HUES48 (cell line): Measurements from ENCODE around the gene NUDT17.
A peak's percentile ranks its signal among the peaks of the same experiment; 100 is the strongest.

Source experiments
- H3K27ac ChIP-seq: one replicate; pipeline ENCODE4 v1.7.0; 2013; ENCODE audit warnings: low read depth, low read length, inconsistent platforms
- H3K27me3 ChIP-seq: 2 replicates; pipeline ENCODE4 v1.6.1; 2013; ENCODE audit warnings: mild to moderate bottlenecking, low read length; ENCODE audit not compliant: control insufficient read depth, insufficient read depth
- H3K36me3 ChIP-seq: 2 replicates; pipeline ENCODE4 v1.6.1; 2013; ENCODE audit warnings: low read length; ENCODE audit not compliant: control insufficient read depth, insufficient read depth
- H3K4me1 ChIP-seq: 2 replicates; pipeline ENCODE4 v1.6.1; 2013; ENCODE audit warnings: mild to moderate bottlenecking, low read length; ENCODE audit not compliant: control insufficient read depth, insufficient read depth
- H3K4me3 ChIP-seq: 2 replicates; pipeline ENCODE4 v1.5.1; 2013; ENCODE audit warnings: mild to moderate bottlenecking, low read depth, low read length
- H3K9ac ChIP-seq: 2 replicates; pipeline ENCODE4 v1.6.1; 2013; ENCODE audit warnings: mild to moderate bottlenecking, low read depth, low read length, moderate library complexity
- H3K9me3 ChIP-seq: 2 replicates; pipeline ENCODE4 v1.6.1; 2013; ENCODE audit warnings: low read length; ENCODE audit not compliant: control insufficient read depth, insufficient read depth

Gene NUDT17

DNA sequence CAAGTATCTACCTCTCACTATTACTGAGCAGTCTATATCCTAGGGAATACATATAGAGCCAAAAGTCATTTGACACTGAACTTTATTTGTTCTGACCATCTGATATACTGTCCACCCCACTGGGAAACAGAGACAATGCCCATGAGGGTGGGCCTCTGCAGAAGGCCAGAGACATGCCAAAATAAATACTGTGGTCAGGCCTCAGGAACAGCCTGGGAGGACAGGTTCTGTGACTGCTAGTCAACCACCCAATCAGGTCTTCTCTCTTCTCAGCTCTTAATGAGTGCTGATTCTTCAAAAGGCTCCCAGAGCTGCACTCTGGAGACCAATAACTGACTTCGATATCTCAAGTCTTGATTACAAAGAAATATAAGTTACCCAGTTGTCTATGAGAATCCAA is 45.7 kb downstream of the NUDT17 start:
- no peaks in the 10 kb centered on the region for H3K36me3 ChIP-seq
- no peaks in the 10 kb centered on the region for H3K9me3 ChIP-seq
- peaks cover 12% of the 10 kb centered on the region; the same call in 1 of the 2 replicates for H3K4me1 ChIP-seq
- H3K27me3 ChIP-seq, result no peaks in the 10 kb centered on the region
- H3K9ac ChIP-seq, result no peak overlapping the region
- H3K27ac ChIP-seq, result no peak overlapping the region
- no peak overlapping the region for H3K4me3 ChIP-seq

DNA sequence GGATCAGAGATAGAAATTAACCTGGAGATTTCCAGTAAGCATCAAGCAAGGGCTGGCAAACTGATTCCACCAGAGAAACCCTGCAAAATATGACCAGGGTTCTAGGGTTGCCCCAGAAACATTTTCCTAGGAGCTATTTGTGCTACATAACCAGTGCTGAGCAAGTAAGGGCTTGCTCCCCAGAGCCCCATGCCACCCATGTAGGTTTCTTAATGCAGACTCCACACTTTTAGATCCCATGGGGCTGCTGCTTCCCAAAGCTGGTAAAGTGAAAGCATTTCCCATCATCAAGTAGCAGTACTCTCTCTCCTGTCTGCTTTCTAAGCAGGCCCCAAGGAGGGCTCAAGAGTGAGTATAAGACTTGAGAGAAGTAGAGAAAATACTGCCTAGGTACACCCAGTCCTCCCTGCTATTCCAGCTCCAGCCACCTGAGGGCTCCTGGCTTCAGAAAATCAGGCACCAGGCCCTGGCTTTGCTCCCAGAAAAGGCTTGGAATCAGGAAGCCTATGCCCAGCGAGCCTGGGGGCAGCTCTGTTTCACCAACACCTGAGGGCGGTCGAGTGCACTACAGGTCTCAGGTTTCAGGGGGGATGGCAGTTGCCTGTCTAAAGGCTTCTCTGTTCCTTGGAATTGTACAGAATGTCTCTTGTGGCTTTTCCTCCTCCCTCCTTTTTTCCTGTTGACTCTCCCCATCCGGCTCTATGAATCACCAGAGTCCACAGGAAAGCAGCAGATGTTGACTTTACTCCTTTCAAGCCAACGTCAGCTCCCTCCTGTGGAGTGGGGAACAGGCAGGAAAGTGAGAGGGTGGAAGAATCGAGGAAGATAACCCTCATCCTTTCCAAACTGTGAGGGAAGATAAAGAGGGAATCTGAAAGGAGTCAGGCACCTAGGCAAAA is 46.4 kb downstream of the NUDT17 start:
- Histone ChIP-seq H3K9me3 (no peaks in the 10 kb centered on the region), H3K9ac (no peak overlapping the region), H3K36me3 (no peaks in the 10 kb centered on the region), H3K27me3 (no peaks in the 10 kb centered on the region), H3K4me3 (peak overlapping the region; percentile 42), H3K4me1 (peaks cover 12% of the 10 kb centered on the region; the same call in 1 of the 2 replicates), H3K27ac (peak overlapping the region; percentile 69)

GRCh38 chr1:145892486-145893087 is 47.2 kb downstream of the NUDT17 start:
- peak overlapping the region; percentile 69 for H3K27ac ChIP-seq
- peak overlapping the region; percentile 42 for H3K4me3 ChIP-seq
- no peak overlapping the region for H3K9ac ChIP-seq
- no peaks in the 10 kb centered on the region for H3K36me3 ChIP-seq
- no peaks in the 10 kb centered on the region for H3K27me3 ChIP-seq
- H3K9me3 ChIP-seq, result no peaks in the 10 kb centered on the region
- H3K4me1 ChIP-seq, result peaks cover 10% of the 10 kb centered on the region; the same call in 1 of the 2 replicates

DNA sequence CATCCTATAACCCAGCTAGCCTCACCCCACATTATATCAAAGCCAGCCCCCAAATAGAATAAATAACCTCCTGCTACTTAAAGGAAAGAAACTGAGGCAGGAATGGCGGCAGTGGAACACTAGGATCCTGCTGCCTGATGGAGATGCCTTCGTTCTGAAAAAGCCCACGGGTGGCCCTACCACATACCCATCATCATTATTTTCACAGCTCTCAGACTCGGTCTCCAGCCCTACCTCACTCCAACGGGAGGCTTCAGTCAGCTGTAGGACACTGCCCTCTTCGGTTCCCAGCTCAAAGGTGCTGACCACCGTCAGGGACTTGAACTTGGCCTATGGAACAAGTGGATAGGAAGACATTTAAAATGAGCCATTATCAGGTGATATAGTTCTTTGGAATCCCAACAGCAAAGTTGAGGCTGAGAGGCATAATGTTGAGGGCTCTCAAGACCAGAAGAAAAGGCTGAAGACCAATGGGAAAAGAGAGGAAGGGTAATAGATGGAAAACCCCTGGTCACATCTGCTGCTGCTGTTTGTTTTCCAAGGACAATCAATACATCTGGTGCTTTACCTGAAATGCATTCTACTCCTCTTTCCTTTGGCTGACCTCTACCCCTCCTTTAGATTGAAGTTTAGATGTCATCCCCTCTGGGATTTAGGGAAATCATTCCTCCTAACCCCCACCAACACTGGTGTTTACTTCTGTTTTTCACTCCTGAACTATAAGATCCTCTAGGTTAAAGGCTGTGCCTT is 48.1 kb downstream of the NUDT17 start:
- no peak overlapping the region for H3K27ac ChIP-seq

GRCh38 chr1:145895471-145895870 is 50.0 kb downstream of the NUDT17 start:
- no peak overlapping the region for H3K4me3 ChIP-seq
- no peak overlapping the region for H3K27ac ChIP-seq
- H3K4me1 ChIP-seq, result peaks cover 7% of the 10 kb centered on the region; the same call in 1 of the 2 replicates
- no peaks in the 10 kb centered on the region for H3K36me3 ChIP-seq
- no peak overlapping the region for H3K9ac ChIP-seq
- no peaks in the 10 kb centered on the region for H3K9me3 ChIP-seq
- H3K27me3 ChIP-seq, result no peaks in the 10 kb centered on the region

More for the DNA sequence above, 48.1 kb downstream of the NUDT17 start:
- H3K9me3 ChIP-seq, result no peaks in the 10 kb centered on the region
- no peaks in the 10 kb centered on the region for H3K27me3 ChIP-seq
- no peak overlapping the region for H3K9ac ChIP-seq
- no peaks in the 10 kb centered on the region for H3K36me3 ChIP-seq
- H3K4me3 ChIP-seq, result no peak overlapping the region
- peaks cover 7% of the 10 kb centered on the region; the same call in 1 of the 2 replicates for H3K4me1 ChIP-seq

DNA sequence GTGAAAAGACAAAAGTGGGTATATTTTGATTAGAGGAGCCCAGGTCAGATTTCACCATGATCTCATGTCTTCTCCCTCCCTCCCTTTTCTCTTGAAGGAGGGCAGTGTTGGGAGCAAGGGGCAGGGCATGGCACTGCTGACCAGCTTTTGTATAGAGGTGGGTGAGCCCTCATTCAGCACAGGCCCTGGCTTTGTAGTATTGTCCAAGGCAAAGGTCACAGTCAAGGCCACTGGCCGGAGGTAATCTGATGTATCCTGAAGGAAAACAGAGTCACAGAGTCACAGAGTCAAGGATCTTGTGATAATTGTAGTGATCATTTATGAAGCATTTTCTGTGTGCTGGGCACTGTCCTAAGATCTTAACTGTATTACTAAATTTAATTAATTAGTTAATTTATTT is 52.5 kb downstream of the NUDT17 start:
- Histone ChIP-seq H3K9ac (no peak overlapping the region), H3K4me3 (no peak overlapping the region), H3K27me3 (no peaks in the 10 kb centered on the region), H3K27ac (no peak overlapping the region), H3K4me1 (no peaks in the 10 kb centered on the region), H3K36me3 (no peaks in the 10 kb centered on the region), H3K9me3 (no peaks in the 10 kb centered on the region)
